LNCaP clone FGC (cell line): ENCODE results near the gene WIF1.

Source experiments
- DNase-seq: peaks from one replicate; pipeline ENCODE4 v3.0.0-alpha.2; 2011; ENCODE audit warnings: low read depth
- H3K4me3 ChIP-seq: 2 replicates; pipeline ENCODE4 v1.5.1; 2011; ENCODE audit warnings: mild to moderate bottlenecking, low read depth, low read length, control low read depth
- CTCF ChIP-seq: IDR thresholded peaks from 2 replicates; pipeline ENCODE4 v1.5.1; 2012; ENCODE audit warnings: mild to moderate bottlenecking; ENCODE audit not compliant: control insufficient read depth, insufficient read depth; ENCODE audit errors: extremely low read depth

The WIF1 gene

DNA sequence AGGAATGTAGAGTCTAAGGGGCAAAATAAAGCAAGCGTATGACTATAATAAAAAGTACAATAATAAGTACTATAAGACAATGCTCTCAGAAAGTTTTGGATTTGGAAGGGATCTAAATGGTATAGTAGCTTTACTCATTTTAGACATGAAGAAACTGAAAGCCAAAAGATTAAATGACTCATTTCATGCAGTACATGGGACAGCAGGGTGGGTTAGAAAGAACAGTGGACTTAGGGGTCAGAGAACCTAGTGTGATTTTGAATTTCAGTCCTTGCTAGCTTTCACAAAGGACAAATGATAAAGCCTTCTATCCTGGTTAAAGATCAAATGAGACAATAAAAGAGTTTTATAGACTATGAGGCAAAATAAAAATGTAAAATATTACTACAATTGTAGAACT is 41.5 kb upstream of the WIF1 start:
- no peak for DNase-seq
- H3K4me3 ChIP-seq = no peak overlapping the region
- no peak for TF ChIP-seq CTCF

DNA sequence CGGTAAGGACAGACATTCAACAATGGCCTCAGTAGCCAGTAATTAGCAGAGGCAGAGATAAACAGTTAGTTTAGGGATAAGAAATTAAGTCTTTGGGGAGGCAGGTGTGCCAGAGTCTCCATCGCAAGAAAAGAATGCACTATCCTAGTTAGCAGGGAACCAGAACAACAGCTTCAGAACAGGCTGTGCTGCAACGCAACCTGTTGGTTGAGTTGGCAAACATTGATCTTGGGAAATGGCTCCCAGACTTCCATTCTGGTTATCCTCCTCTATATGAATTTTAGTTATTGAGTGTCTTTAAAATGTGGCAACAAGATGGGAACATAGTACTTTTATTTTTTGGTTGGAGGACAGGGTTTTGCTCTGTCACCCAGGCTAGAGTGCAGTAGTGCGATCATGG is 36.0 kb upstream of the WIF1 start:
- DNase-seq = no peak
- H3K4me3 ChIP-seq = no peak overlapping the region
- TF ChIP-seq CTCF = no peak

- TF ChIP-seq CTCF = no peak
- DNase-seq = no peak
- H3K4me3 ChIP-seq = no peak overlapping the region
Observed at GRCh38 chr12:65156366-65156841, 35.3 kb upstream of the WIF1 start.

DNA sequence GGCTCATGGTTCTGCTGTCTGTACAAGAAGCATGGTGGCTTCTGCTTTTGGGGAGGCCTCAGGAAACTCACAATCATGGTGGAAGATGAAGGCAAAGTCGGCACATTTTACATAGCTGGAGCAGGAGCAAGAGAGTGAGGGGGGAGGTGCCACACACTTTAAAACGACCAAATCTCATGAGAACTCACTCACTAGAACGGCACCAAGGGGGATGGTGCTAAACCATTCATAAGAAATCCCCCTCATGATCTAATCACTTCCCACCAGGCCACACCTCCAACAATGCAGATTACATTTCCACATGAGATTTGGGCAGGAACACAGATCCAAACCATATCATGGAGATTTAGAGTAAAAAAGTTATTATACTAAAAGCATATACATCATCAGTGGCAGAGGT is 34.7 kb upstream of the WIF1 start:
- no peak for DNase-seq
- no peak for TF ChIP-seq CTCF
- H3K4me3 ChIP-seq = no peak overlapping the region

DNA sequence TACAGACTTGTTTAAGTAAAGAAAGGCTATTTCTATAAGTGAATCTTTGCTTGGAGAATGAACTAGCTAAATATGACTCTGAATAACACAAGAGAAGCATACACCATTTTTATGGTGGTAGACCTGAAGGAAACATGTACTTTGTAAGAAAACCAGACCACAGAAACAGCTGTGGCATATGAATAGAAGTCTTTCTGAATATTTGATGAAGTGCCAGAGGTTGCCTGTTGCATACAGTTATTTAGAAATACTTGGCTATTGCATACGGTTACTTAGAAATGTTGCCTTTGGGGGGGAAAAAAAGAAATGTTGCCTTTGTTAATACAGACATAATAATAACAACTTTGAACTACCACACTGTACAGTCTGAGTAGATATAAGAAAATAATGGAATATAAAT is 31.5 kb upstream of the WIF1 start:
- H3K4me3 ChIP-seq = no peak overlapping the region
- TF ChIP-seq CTCF = no peak
- no peak for DNase-seq

- no peak overlapping the region for H3K4me3 ChIP-seq
- no peak for DNase-seq
- no peak for TF ChIP-seq CTCF
Observed at GRCh38 chr12:65152012-65152411, 30.9 kb upstream of the WIF1 start.

GRCh38 chr12:65147312-65147905 is 26.3 kb upstream of the WIF1 start:
- H3K4me3 ChIP-seq = no peak overlapping the region
- no peak for TF ChIP-seq CTCF
- no peak for DNase-seq
